Vagina (tissue), 2 donors: ENCODE data around the gene LSM3. TPM values are rescaled to one million over a fixed set of nuclear protein-coding genes. Genes with fewer than 3 reads are reported as not detected.

Experiments
- DNase-seq, 2 donors: peaks; one replicate each; pipeline ENCODE4 v3.0.0-alpha.2; 2017; ENCODE audit errors: extremely low spot score in 2 of 2
- H3K27ac ChIP-seq: fragments of 200-600 bp; sonication (generic); one replicate; pipeline ENCODE4 v1.5.1; 2019
- H3K27me3 ChIP-seq: fragments of 200-600 bp; sonication (generic); one replicate; pipeline ENCODE4 v1.5.1; 2019
- H3K36me3 ChIP-seq, 2 donors: fragments of 200-600 bp; sonication (generic); one replicate each; pipeline ENCODE4 v1.5.1; 2017 to 2019
- H3K4me1 ChIP-seq: fragments of 200-600 bp; sonication (generic); one replicate; pipeline ENCODE4 v1.5.1; 2019
- H3K4me3 ChIP-seq, 2 donors: fragments of 200-600 bp; sonication (generic); 1 replicate in 1 of 2; 2 replicates in 1 of 2; pipeline ENCODE4 v1.5.1; 2016 to 2019
- H3K9me3 ChIP-seq: fragments of 200-600 bp; sonication (generic); one replicate; pipeline ENCODE4 v1.5.1; 2019
- CTCF ChIP-seq, 3 experiments: fragments of 450-650 bp in 2 of 3; fragments of 200-600 bp in 1 of 3; sonication (generic) in 1 of 3; IDR thresholded peaks; one replicate each; pipeline ENCODE4 v1.5.1; 2017 to 2019; ENCODE audit warnings: antibody characterized with exemption in 3 of 3, mild to moderate bottlenecking in 2 of 3, moderate library complexity in 2 of 3
- POLR2A ChIP-seq, 2 donors: fragments of 450-650 bp; IDR thresholded peaks; one replicate each; pipeline ENCODE4 v1.6.1; 2017; ENCODE audit warnings: antibody characterized with exemption in 2 of 2, mild to moderate bottlenecking in 2 of 2, moderate library complexity in 2 of 2
- POLR2AphosphoS5 ChIP-seq, 2 donors: sonication (generic); formaldehyde crosslinking; IDR thresholded peaks; one replicate each; pipeline ENCODE4 v1.9.0; 2017; ENCODE audit warnings: antibody characterized with exemption in 2 of 2, mild to moderate bottlenecking in 2 of 2, low read depth in 1 of 2; ENCODE audit not compliant: insufficient read depth in 1 of 2
- intact Hi-C: fragments of 100-400 bp; cut with DNase I; formaldehyde crosslinking; loops from one replicate; pipeline ENCODE4 v1.15.1; 2023
- total RNA-seq: library from RNA; depleted of rRNA; stranded (reverse); fragments of >200 nt; gene quantifications from one replicate; pipeline ENCODE4 v1.2.3, GENCODE V29; 2016

Gene LSM3
- total RNA-seq, 1 donor from 2014 or later, result 6.4 TPM

- Histone ChIP-seq H3K36me3 (peaks cover 7 to 93% of the 10 kb centered on the region in 2 donors), H3K4me3 (no peak overlapping the region), H3K27ac (no peak overlapping the region), H3K9me3 (peaks cover 9% of the 10 kb centered on the region), H3K4me1 (no peaks in the 10 kb centered on the region), H3K27me3 (no peaks in the 10 kb centered on the region)
- intact Hi-C loops, result no loop called here
- no peak for TF ChIP-seq POLR2AphosphoS5 (IDR thresholded peaks at IDR 0.05; ENCODE audit: insufficient read depth in 1 of 2, low read depth in 1 of 2)
- TF ChIP-seq CTCF (IDR thresholded peaks at IDR 0.05), result no peak
- TF ChIP-seq POLR2A (IDR thresholded peaks at IDR 0.05), result no peak
- no peak for DNase-seq
These were observed 17.3 kb upstream of the LSM3 start for GRCh38 chr3:14161282-14161681.

GRCh38 chr3:14162178-14162577 is 16.4 kb upstream of the LSM3 start:
- Histone ChIP-seq H3K36me3 (peaks cover 7 to 99% of the 10 kb centered on the region in 2 donors), H3K4me3 (no peak overlapping the region), H3K9me3 (peaks cover 9% of the 10 kb centered on the region), H3K4me1 (no peaks in the 10 kb centered on the region), H3K27me3 (no peaks in the 10 kb centered on the region), H3K27ac (no peak overlapping the region)
- DNase-seq, result no peak
- TF ChIP-seq POLR2AphosphoS5 (IDR thresholded peaks at IDR 0.05; ENCODE audit: insufficient read depth in 1 of 2, low read depth in 1 of 2) (no peak), POLR2A (IDR thresholded peaks at IDR 0.05) (no peak), CTCF (IDR thresholded peaks at IDR 0.05) (no peak)
- intact Hi-C loops, result no loop called here

- no peaks in the 10 kb centered on the region for H3K27me3 ChIP-seq
- intact Hi-C loops, result no loop called here
- no peaks in the 10 kb centered on the region for H3K4me1 ChIP-seq
- TF ChIP-seq POLR2AphosphoS5 (IDR thresholded peaks at IDR 0.05; ENCODE audit: insufficient read depth in 1 of 2, low read depth in 1 of 2), result no peak
- no peak for TF ChIP-seq POLR2A (IDR thresholded peaks at IDR 0.05)
- no peak for TF ChIP-seq CTCF (IDR thresholded peaks at IDR 0.05)
- H3K4me3 ChIP-seq, result no peak overlapping the region
- peaks cover 4 to 99% of the 10 kb centered on the region in 2 donors for H3K36me3 ChIP-seq
- H3K9me3 ChIP-seq, result no peaks in the 10 kb centered on the region
- no peak overlapping the region for H3K27ac ChIP-seq
- DNase-seq, result no peak
These were observed 11.6 kb upstream of the LSM3 start for GRCh38 chr3:14166877-14167603.

GRCh38 chr3:14169435-14169834 is 9.2 kb upstream of the LSM3 start:
- no peak for TF ChIP-seq POLR2A (IDR thresholded peaks at IDR 0.05)
- TF ChIP-seq POLR2AphosphoS5 (IDR thresholded peaks at IDR 0.05; ENCODE audit: insufficient read depth in 1 of 2, low read depth in 1 of 2), result no peak
- TF ChIP-seq CTCF (IDR thresholded peaks at IDR 0.05), result no peak
- H3K4me1 ChIP-seq, result no peaks in the 10 kb centered on the region
- H3K27me3 ChIP-seq, result no peaks in the 10 kb centered on the region
- no peaks in the 10 kb centered on the region for H3K9me3 ChIP-seq
- DNase-seq, result no peak
- H3K36me3 ChIP-seq, result peaks cover 4 to 84% of the 10 kb centered on the region in 2 donors
- intact Hi-C loops, result no loop called here
- no peak overlapping the region for H3K27ac ChIP-seq
- no peak overlapping the region for H3K4me3 ChIP-seq

GRCh38 chr3:14169871-14170270 is 8.7 kb upstream of the LSM3 start:
- H3K27me3 ChIP-seq, result no peaks in the 10 kb centered on the region
- no peaks in the 10 kb centered on the region for H3K4me1 ChIP-seq
- no peaks in the 10 kb centered on the region for H3K9me3 ChIP-seq
- no peak overlapping the region for H3K27ac ChIP-seq
- no peak for TF ChIP-seq POLR2AphosphoS5 (IDR thresholded peaks at IDR 0.05; ENCODE audit: insufficient read depth in 1 of 2, low read depth in 1 of 2)
- TF ChIP-seq CTCF (IDR thresholded peaks at IDR 0.05), result no peak
- no peak for TF ChIP-seq POLR2A (IDR thresholded peaks at IDR 0.05)
- intact Hi-C loops, result no loop called here
- no peak for DNase-seq
- no peak overlapping the region for H3K4me3 ChIP-seq
- H3K36me3 ChIP-seq, result peaks cover 4 to 79% of the 10 kb centered on the region in 2 donors
